ENCODE data around the gene DLG5. TPM values are rescaled to one million over a fixed set of nuclear protein-coding genes. Genes with fewer than 3 reads are reported as not detected.

Gene DLG5
- total RNA-seq, 2 donors from 2014 or later: 12.0 to 13.6 TPM

DNA sequence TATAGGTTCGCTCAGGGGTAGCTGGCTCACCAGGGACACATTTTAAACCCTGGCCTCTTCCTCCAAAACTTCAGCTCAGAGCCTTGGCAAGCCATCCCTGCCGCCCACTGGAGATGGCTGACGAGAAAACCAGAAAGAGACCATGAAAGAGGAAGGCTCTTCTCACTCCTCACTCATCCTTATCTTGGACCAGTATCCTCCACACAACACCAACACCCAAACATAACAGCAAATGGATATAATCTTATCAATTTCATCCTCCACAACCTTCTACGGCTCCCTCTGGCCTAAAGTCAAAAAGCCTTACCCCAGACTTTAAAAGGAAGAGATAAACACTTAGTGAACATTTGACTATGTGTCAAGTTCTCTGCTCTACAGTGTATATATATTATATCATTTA, 26.9 kb downstream of the DLG5 start:
- no peak for DNase-seq
- no peak for ATAC-seq
- intact Hi-C loops (cut with DNase I): no loop called here

DNA sequence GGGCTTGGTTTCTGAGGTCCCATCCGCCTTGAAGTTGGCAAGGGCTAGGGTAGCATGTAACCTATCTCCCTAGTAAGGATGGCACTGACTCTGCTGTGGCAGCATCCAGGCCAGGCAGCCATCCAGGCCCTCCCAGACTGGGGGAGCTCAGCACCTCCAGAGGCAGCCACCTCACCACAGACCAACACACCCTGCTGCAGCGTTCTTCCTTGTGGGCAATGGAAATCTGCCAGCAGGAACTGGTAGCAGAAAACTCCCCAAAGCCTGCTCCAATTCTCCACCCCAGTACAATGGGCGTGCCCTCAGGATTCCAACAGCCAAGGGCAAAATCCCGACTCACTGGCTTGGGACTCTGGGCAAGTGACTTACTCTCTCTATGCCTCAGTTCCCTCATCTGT, 27.5 kb downstream of the DLG5 start:
- DNase-seq: peak; percentile 33
- ATAC-seq: peak; percentile 50 to 75
- intact Hi-C loops (cut with DNase I): no loop called here

DNA sequence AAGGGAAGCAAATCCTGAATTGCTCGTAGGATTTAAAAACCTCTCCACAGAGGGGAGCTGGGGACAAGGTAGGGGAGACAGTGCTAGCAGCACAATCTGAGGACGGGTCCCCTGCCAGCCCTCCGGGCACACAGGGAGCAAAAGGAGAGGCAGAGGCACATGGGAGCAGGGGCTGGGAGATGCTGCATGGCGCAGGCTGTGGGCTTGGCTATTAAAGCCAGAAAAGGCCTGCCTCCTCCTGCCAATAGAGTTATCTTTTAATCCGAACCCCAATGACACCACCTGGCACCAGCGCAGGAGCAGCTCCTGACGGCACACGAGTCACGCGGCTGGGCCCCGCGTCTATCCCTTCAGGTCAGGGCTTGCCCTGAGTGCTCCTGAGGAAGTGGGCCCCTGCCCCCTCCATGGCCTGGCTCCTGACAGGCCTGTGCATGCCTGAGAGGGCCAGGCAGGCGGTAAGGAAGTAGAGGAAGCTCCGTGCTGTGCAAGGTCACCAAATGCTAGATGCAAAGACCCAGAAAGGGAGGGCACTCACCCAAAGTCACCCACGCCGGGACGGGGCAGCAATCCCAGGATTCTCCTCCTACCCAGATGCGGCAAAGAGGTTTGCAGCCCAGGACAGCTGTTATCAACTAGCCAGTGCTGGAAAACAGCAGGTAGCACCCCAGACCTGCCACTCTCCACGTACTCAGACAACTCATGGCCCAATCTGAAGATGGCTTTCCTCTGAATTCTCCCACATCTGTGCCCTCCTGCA, 28.1 kb downstream of the DLG5 start:
- ATAC-seq: peak; percentile 25 to 39
- intact Hi-C loops (cut with DNase I): no loop called here
- DNase-seq: no peak

DNA sequence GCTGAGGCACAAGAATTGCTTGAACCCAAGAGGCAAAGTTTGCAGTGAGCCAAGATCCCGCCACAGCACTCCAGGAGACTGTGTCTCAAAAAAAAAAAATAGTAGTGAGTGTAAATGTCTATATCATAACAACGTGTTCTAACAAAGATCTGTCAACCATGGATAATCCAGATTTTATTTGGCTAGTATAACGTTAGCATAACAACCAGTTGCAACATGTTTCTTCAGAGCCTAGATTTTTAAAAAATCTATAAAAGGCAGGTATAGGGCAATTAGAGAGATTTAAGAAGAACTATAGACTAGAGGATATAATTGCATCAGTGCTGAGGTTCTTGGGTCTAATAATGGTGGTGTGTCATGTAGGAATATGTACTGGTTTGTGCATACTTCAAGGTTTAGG, 30.5 kb downstream of the DLG5 start:
- ATAC-seq (no peak), DNase-seq (no peak)
- intact Hi-C loops (cut with DNase I): no loop called here

DNA sequence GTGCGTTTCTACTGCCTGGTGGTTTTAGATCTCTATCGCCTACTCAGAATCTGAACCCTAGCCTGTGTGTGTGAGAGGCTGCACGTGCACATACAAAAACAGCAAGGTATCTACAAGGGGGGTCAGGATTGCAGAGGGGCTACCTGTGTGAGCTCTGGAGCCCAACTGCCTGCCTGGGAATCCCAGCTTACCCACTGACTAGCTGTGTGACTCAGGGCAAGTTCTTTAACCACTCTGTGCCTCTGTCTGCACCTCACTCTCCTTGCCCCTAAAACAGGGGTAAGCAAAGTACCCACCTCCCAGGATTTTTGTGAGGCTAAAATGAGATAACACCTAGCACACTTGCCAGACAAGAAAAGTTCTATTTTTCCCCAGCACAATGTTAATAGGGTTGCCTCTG, 32.5 kb downstream of the DLG5 start:
- ATAC-seq (no peak), DNase-seq (no peak)
- intact Hi-C loops (cut with DNase I): no loop called here

DNA sequence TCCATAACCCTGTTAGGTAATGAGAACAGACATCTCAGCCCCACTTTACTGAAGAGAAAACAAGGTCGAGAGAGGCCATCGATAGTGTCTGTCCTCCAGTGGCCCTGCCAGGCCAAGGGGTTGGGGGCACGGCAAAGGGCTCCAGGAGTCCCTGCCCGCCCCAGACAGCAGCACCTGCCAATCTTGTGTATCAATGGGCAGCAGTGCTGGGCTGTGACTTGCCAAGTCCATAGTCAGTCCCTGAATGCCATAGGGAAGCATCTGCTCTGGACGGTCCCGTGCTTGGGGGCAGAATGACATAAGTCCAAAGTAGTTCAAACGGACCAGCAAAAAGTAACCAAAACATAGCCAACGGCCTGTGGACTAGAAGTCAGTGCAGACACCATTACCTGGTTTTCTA, 33.2 kb downstream of the DLG5 start:
- intact Hi-C loops (cut with DNase I): no loop called here
- no peak for DNase-seq
- ATAC-seq: no peak

DNA sequence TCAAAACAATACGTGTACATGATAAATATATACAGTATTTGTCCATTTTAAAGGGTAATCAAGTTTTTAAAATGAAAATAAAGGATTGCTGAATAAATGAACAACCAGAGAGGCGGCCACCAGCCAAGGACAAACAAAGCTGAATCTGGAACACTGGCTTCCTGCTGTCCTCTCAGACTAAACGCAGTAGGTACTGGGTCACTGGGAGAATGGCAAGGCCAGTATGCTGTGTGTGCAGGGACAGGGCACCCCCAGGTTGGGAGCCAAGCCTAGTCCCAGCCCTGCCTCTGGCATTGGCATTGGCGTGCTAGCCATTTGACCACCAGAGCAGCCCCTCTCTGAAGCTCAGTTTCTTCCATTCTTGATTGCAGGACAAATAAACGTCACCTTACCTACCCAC, 33.8 kb downstream of the DLG5 start:
- no peak for ATAC-seq
- DNase-seq: no peak
- intact Hi-C loops (cut with DNase I): no loop called here

DNA sequence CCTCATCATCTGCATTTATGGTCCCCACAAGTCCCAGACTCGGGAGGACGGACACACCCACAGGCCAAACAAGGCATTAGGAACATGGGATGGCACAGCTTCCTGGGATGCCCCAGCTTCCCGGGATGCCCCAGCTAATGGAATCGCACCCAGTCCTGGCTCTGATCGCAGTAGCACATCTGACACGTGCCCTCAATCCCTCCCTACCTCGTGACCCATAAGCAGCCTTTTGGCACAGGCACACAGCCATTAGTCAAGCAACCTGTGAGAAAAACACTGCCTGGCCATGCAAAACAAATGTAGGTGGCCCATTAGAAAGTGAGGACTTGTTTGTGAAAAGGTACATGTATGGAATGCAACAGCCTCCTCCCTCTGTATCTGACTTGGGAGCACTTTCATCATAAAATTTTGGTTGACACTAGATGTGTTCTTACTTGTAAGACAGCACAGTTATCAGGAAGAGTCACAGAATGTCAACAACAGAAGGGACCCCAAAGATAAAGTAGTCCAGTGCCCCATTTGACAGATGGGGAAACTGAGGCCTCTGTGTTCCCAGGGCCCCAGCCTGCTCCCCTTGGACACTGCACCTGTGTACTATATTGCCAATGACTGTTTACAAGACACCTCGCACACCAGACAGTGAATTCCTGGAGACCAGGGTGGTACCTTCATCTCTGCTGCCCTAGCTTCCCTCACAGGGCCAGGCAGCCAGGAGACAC, 34.4 kb downstream of the DLG5 start:
- intact Hi-C loops (cut with DNase I): no loop called here
- DNase-seq: no peak
- ATAC-seq: no peak

DNA sequence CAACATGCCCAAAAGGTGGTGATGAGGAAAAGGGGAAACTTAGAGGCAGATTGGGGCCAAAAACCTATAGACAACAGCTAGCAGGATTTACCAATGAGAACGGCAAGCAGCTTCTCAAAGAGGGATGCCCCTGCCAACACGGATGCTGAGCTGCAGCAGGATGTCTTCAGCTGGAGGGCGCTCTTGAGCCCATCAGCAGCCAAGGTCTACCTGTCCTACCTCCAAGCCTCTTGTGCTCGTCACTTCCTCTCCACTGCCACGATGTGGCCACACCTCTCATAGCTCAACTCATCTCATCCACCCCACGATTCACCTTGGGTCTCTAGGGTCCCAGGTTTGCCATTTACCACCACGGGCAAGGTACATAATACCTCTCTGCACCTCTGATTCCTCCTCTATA, 36.5 kb downstream of the DLG5 start:
- no peak for DNase-seq
- intact Hi-C loops (cut with DNase I): no loop called here
- no peak for ATAC-seq

DNA sequence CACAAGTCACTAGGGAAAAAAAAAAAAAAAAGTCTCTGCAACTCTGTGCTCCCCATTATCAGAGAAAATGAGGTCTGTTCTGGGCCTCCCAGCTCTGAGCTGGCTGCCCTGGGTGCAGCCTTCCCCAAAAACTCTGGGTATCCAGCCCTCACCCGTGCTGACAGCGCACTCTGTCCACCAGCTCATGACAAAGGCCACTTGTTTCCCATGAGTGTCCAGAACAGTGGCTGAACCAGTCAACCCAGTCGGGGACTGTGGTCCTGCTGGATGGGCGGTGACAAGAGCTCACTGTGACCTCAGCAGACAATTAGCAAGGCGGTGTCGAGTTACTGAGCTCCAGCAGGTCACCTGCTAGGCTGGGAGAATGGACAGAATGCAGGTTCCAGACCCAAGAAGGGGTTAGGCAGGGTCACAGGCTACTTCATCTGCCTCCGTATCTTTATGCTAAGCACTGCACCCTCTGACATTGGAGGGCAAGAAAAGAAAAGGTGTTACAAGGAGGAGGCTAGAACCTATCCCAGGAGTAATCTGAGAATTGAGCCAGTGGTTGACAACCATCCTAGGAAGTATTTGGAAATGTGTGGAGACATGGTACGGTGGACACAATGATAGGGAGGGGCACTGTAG, 37.2 kb downstream of the DLG5 start:
- intact Hi-C loops (cut with DNase I): no loop called here
- no peak for DNase-seq
- ATAC-seq: peak; percentile 21 to 76

DNA sequence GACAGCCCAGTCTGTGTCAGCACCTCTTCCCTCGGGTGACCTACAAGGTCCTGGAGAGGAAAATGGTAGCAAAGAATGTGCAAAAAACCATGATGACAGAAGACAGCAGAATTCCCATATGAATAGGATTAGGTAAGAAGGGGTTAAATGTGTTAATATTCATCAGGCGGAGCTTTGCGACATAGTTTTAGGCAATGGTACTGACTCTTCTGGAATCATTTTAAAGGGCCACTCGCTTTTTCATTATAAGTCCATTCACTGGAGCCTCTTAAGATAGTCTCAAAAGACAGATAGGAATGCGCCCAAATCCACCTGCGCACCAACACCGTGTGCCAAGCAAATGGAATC, 38.2 kb downstream of the DLG5 start:
- peak in 1 of 2 donors; percentile 55 for ATAC-seq
- intact Hi-C loops (cut with DNase I): no loop called here
- DNase-seq: no peak

DNA sequence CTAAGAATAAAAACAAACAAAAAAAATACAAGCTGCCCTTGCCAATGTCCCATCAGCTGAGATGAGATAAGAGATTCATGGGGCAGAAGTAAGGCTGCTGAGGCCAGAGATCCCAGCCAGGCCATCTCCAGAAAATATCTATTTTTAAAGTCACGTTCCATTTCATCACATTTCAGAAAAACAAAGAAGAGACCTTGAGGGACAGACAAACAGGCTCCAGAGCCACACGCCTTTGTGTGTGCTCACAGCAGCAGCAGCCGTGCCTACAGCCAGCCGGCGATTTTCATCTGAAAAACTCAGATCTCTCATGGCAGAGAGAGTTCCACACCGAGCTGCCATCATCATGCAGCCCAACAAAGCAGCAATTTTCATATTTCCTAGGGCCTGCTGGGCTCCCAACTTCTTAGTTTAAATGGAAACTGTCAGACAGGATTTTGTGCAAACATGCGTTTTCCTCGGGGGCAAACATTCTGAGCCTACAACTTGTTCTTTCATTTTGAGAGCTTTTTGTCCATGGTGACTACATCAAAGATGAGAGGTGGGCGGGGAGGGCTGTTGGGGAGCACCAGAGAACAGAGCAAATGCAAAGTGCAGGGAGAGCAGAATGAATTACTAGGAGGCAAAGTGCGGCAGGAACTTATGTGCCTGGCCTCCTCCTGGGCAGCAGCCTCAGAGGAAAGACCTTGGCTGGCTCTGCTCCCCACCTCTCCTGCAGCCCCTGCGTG, 38.8 kb downstream of the DLG5 start:
- DNase-seq: no peak
- intact Hi-C loops (cut with DNase I): no loop called here
- ATAC-seq: peak in 1 of 2 donors; percentile 18

DNA sequence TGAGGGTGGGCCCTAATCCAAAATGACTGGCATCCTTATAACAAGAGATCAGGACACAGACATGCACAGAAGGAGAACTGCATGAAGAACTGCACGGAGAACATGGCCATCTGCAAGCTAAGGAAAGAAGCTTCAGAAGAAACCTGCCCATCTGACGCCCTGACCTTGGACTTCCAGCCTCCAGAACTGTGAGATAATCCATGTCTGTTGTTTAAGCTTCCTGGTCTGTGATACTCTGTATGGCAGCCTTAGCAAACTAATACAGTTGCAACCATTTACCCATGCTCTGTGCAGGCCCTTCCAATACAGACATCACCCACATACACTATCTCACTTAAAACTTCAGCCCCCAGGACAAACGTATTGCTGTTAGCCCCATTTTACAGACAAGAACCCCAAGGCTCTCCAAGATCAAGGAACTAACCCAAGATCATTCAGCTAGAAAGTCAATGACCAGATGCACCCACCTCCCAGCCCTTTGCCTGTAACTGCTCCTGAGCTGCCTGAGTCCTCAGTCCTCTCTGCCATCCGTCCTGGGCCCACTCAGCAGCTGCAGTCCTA, 39.7 kb downstream of the DLG5 start:
- intact Hi-C loops (cut with DNase I): no loop called here
- DNase-seq (no peak), ATAC-seq (no peak)

DNA sequence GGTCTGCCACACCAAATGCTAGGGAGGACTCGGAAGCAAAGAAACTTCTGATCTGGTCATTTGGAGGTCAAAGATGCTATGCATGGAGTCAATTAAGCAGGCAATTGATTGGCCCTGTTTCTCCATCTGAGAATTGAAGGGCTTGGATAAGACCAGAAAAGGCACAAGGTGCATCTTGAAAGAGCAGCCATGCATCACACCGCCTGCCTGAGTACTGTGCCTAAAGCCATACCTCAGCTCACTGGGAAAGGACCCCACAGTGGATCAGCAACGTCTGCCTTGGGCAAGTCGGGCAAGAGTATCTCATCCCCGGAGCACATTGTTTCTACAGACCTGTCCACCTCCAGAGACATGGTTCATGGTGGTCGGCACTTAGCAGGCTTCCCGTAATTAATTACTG, 42.4 kb downstream of the DLG5 start:
- no peak for ATAC-seq
- intact Hi-C loops (cut with DNase I): no loop called here
- no peak for DNase-seq

DNA sequence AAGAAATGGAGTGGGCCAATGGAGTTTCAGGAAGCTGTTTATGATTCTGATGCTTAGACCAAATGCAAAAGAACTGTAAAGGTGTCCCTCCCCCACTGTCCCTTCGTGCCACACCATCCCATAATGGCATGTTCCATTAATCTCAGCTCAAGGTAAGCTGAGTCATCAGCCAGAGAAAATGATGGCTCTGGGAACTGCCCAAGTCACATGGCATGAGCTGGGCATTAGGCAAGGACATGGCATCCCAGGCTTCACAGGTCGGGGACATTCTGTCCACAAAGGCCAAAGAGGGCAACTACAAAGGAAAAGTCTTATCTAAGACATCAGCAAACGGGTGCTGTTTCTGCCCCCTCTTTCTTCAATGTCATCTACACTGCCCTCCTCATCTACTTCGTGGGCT, 44.9 kb downstream of the DLG5 start:
- ATAC-seq: peak in 1 of 2 donors; percentile 4
- intact Hi-C loops (cut with DNase I): no loop called here
- no peak for DNase-seq

DNA sequence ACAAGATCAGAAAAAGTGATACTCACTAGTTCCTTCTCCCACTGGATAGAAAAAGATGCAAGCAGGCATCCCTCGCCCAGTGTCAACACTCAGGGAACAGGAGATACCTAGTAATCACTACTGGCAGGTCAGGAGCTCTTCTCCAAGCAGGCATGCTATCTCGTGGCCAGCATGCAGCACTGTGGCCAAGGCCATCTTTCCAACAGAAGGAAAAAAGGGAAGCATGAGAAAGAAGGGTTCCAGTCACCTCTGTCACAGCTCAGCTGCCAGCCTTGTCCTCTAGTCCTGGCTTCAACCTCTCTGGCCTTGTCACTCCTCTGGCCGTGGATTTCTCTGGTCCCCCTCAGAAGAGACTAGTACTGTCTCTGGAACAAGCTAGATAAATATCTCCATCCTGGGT, 45.3 kb downstream of the DLG5 start:
- no peak for DNase-seq
- intact Hi-C loops (cut with DNase I): no loop called here
- no peak for ATAC-seq

DNA sequence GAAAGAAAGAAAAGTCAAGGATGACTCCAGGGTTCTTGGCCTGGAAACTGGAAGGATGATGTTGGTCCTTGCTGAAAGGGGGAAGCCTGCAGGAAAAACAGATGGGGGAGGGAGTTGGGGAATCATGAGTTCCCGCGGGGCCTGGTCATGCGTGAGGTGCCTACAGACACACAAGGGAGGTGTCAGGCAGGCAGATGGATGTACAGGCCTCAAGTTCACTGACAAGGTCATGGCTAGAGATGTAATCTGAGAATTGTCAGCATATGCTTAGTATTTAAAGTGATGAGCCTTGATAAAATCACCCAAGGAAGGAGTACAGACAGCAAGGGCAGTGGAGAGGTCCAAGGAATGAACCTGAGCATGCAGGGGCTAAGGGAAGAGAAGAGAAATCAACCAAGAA, 46.8 kb downstream of the DLG5 start:
- DNase-seq (no peak), ATAC-seq (no peak)
- intact Hi-C loops (cut with DNase I): no loop called here

DNA sequence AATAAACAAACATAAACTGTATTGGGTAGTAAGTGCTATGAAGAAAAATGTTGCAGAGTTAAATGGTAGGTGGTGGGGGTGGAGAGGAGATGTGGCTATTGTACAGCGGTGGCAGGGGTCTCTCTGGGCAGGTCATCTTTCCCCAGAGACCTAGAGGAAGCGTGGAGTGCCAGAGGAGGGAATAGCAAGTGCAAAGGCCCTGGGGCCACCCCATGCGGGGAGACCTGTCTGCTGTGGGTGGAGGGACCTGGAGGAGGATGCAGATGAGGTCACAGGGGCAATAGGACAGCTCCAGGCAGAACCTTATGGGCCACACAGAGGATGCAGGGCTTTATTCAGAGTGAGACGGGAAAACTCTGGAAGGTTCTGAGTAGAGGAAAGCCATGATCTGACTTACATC, 47.5 kb downstream of the DLG5 start:
- no peak for ATAC-seq
- no peak for DNase-seq
- intact Hi-C loops (cut with DNase I): no loop called here

DNA sequence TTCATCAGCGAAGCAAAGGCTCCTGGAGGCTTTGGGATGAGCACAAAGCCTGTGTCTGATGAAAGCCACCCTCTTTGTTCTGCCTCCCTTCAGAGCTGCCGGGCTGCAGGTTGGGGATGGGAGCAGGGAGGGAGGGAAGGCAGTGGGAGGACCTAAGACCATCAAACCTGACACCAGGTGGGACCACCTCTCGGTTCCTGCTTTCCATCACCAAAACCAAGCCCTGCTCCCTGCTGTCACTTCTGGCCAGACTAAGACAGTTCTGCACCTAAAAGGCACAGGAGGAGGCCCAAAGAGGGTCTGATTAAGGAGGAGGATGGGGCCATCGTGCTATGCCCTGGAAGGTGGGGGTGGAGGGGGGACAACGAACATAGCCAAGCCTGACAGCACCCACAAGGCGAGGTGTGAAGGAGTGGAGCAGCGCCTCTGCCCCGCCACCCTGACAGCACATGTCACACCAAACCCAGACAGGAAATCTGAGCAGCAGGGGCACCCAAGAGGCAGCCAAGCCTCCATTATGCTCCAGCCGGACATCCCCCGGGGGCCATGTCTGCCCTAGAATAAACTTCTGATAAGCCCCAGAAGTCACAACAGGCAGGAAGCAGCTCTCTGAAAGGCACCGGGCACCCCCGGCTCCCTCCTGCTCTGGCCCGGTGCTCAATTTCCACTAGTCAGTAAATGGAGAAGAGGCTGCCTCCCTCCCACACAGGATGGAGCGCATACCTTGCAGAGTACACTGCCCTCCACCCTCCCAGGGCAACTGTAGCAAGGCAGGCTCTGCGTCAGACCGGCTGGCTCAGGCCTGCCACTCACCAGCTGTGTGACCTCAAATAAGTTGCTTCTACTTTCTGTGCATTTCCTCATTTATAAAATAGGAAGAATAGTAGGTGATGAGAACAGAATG, 48.9 kb downstream of the DLG5 start:
- intact Hi-C loops (cut with DNase I): no loop called here
- peak; percentile 83 to 92 for ATAC-seq
- DNase-seq: peak; percentile 66

Data from left cardiac atrium (tissue), 4 donors.